ENCODE measurements around the gene MFSD12.

The MFSD12 gene

DNA sequence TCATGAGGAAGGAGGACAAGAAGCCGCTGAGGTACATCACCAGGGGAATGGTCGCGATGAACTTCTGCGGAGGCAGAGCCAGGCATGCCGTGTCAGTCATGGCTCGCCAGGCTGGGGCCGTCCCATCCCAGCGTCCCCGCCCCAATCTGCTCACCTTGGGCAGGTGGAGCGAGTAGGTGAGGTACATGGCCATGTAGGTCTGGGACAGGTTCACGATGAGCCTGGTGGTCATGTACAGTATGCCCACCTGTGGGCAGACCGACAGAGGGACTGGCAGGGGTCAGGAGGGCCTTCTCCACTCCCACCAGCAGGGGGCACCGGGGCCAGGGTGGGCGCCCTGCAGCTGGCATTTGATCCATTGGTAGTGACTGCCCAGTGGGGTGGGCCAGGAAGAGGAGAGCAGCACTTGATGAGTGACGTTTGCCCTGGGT, 10.1 kb downstream of the MFSD12 start:
- no peaks in the 10 kb centered on the region for H3K36me3 ChIP-seq (ENCODE audit: low read length)
- TF ChIP-seq, protein P1, sequence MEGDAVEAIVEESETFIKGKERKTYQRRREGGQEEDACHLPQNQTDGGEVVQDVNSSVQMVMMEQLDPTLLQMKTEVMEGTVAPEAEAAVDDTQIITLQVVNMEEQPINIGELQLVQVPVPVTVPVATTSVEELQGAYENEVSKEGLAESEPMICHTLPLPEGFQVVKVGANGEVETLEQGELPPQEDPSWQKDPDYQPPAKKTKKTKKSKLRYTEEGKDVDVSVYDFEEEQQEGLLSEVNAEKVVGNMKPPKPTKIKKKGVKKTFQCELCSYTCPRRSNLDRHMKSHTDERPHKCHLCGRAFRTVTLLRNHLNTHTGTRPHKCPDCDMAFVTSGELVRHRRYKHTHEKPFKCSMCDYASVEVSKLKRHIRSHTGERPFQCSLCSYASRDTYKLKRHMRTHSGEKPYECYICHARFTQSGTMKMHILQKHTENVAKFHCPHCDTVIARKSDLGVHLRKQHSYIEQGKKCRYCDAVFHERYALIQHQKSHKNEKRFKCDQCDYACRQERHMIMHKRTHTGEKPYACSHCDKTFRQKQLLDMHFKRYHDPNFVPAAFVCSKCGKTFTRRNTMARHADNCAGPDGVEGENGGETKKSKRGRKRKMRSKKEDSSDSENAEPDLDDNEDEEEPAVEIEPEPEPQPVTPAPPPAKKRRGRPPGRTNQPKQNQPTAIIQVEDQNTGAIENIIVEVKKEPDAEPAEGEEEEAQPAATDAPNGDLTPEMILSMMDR (IDR thresholded peaks at IDR 0.05; ENCODE audit: insufficient read depth, low read length, poor library complexity, severe bottlenecking), result peak; percentile 46
- no peak for TF ChIP-seq EZH2phosphoT487 (conservative IDR thresholded peaks at IDR 0.05; ENCODE audit: low read length)

DNA sequence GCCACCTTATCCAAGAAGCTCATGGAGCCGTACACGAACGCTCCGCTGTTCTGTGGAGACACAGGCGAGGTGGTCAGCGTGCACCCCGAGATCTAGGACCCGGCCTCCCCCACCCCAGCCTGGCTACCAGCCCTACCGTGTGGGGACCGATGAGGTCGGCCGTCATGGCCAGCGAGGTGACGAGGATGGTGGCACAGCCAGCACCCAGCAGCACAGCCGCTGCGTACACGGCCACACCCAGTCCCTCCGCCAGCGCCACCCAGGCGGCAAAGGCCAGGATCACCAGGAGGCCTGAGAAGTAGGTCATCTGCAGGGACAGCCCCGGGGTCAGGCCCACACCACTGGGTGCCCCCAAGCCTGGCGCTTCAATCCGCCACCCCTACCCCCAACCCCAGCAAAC, 11.3 kb downstream of the MFSD12 start:
- no peaks in the 10 kb centered on the region for H3K36me3 ChIP-seq (ENCODE audit: low read length)
- no peaks in the 10 kb centered on the region for H3K9me2 ChIP-seq (replicated peaks; ENCODE audit: insufficient read depth, low read length)
- no peak overlapping the region for H3K27ac ChIP-seq (ENCODE audit: low read depth, low read length)

More for the DNA sequence above, 10.1 kb downstream of the MFSD12 start:
- H3K27me3 ChIP-seq (ENCODE audit: low read length), result no peaks in the 10 kb centered on the region
- no peaks in the 10 kb centered on the region for H3F3A ChIP-seq (ENCODE audit: insufficient read depth)
- H3K9me2 ChIP-seq (replicated peaks; ENCODE audit: insufficient read depth, low read length), result no peaks in the 10 kb centered on the region
- H3K4me3 ChIP-seq (ENCODE audit: insufficient read depth, low read length, poor library complexity, severe bottlenecking), result no peak overlapping the region
- 0 out of 2 replicates have a peak, but pooled peaks cover 3% of the 10 kb centered on the region for H3K79me2 ChIP-seq (ENCODE audit: insufficient read depth, low read length)
- H3K9me3 ChIP-seq (ENCODE audit: insufficient read depth, low read length), result no peaks in the 10 kb centered on the region
- no peak overlapping the region for H3K9ac ChIP-seq (ENCODE audit: low read length)
- no peak overlapping the region for H3K4me2 ChIP-seq (ENCODE audit: low read depth, low read length, poor library complexity, severe bottlenecking)
- H4K20me1 ChIP-seq (ENCODE audit: low read depth, low read length), result no peaks in the 10 kb centered on the region
- H2AFZ ChIP-seq (ENCODE audit: low read depth, low read length, severe bottlenecking), result no peak overlapping the region
- H3K27ac ChIP-seq (ENCODE audit: low read depth, low read length), result no peak overlapping the region

DNA sequence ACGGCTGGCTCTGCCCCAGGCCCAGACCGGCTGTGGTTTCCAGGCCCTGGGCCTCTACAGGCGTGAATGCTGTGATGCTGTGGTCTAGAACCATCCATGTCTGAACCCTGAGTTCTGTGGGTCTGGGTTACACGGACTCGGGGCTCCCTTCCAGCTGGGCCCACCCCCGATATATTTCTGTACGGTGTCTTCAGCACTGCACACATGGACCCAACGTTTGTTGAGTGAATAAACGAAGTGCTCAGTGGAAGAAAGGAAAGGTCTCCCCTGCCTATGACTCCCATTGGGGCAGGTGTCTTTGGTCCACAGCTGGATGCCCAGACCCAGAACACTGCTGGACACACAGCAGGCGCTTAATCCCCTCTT, 11.7 kb downstream of the MFSD12 start:
- TF ChIP-seq, protein P1 (IDR thresholded peaks at IDR 0.05; ENCODE audit: insufficient read depth, low read length, poor library complexity, severe bottlenecking), result no peak
- no peak for TF ChIP-seq EZH2phosphoT487 (conservative IDR thresholded peaks at IDR 0.05; ENCODE audit: low read length)
- Histone ChIP-seq H3K9me2 (replicated peaks; ENCODE audit: insufficient read depth, low read length) (no peaks in the 10 kb centered on the region), H4K20me1 (ENCODE audit: low read depth, low read length) (no peaks in the 10 kb centered on the region), H3K9me3 (ENCODE audit: insufficient read depth, low read length) (no peaks in the 10 kb centered on the region), H2AFZ (ENCODE audit: low read depth, low read length, severe bottlenecking) (no peak overlapping the region), H3K4me3 (ENCODE audit: insufficient read depth, low read length, poor library complexity, severe bottlenecking) (no peak overlapping the region), H3K79me2 (ENCODE audit: insufficient read depth, low read length) (no peaks in the 10 kb centered on the region), H3K9ac (ENCODE audit: low read length) (no peak overlapping the region), H3K27me3 (ENCODE audit: low read length) (no peaks in the 10 kb centered on the region), H3F3A (ENCODE audit: insufficient read depth) (no peaks in the 10 kb centered on the region), H3K4me2 (ENCODE audit: low read depth, low read length, poor library complexity, severe bottlenecking) (no peak overlapping the region), H3K27ac (ENCODE audit: low read depth, low read length) (no peak overlapping the region), H3K36me3 (ENCODE audit: low read length) (no peaks in the 10 kb centered on the region)

More for the DNA sequence above, 11.3 kb downstream of the MFSD12 start:
- H3K4me3 ChIP-seq (ENCODE audit: insufficient read depth, low read length, poor library complexity, severe bottlenecking), result no peak overlapping the region
- no peaks in the 10 kb centered on the region for H3K27me3 ChIP-seq (ENCODE audit: low read length)
- H3K9ac ChIP-seq (ENCODE audit: low read length), result no peak overlapping the region
- no peak for TF ChIP-seq EZH2phosphoT487 (conservative IDR thresholded peaks at IDR 0.05; ENCODE audit: low read length)
- TF ChIP-seq, protein P1 (IDR thresholded peaks at IDR 0.05; ENCODE audit: insufficient read depth, low read length, poor library complexity, severe bottlenecking), result no peak
- no peak overlapping the region for H3K4me2 ChIP-seq (ENCODE audit: low read depth, low read length, poor library complexity, severe bottlenecking)
- no peaks in the 10 kb centered on the region for H3K9me3 ChIP-seq (ENCODE audit: insufficient read depth, low read length)
- no peak overlapping the region for H2AFZ ChIP-seq (ENCODE audit: low read depth, low read length, severe bottlenecking)
- H3K79me2 ChIP-seq (ENCODE audit: insufficient read depth, low read length), result no peaks in the 10 kb centered on the region
- no peaks in the 10 kb centered on the region for H3F3A ChIP-seq (ENCODE audit: insufficient read depth)
- no peaks in the 10 kb centered on the region for H4K20me1 ChIP-seq (ENCODE audit: low read depth, low read length)
